HEK293T (cell line): ENCODE results near the gene B9D2.

Source experiments
- BHLHE40 ChIP-seq: fragments of 450-650 bp; IDR thresholded peaks from 2 replicates; pipeline ENCODE4 v1.6.1; 2016; ENCODE audit warnings: mild to moderate bottlenecking, moderate library complexity, borderline replicate concordance
- CTBP1 ChIP-seq: fragments of 450-650 bp; IDR thresholded peaks from 2 replicates; pipeline ENCODE4 v1.6.1; 2016; ENCODE audit warnings: borderline replicate concordance
- FOXK2 ChIP-seq: fragments of 450-650 bp; IDR thresholded peaks from 2 replicates; pipeline ENCODE4 v1.6.1; 2016; ENCODE audit warnings: mild to moderate bottlenecking
- FOXM1 ChIP-seq: fragments of 450-650 bp; IDR thresholded peaks from 2 replicates; pipeline ENCODE4 v1.6.1; 2017; ENCODE audit warnings: mild to moderate bottlenecking, borderline replicate concordance
- HDGF ChIP-seq: fragments of 450-650 bp; IDR thresholded peaks from 2 replicates; pipeline ENCODE4 v1.6.1; 2017; ENCODE audit warnings: antibody characterized with exemption, borderline replicate concordance
- LEF1 ChIP-seq: fragments of 450-650 bp; IDR thresholded peaks from 2 replicates; pipeline ENCODE4 v1.6.1; 2017; ENCODE audit warnings: mild to moderate bottlenecking, borderline replicate concordance
- NFRKB ChIP-seq: fragments of 450-650 bp; IDR thresholded peaks from 2 replicates; pipeline ENCODE4 v1.6.1; 2016; ENCODE audit warnings: mild to moderate bottlenecking, moderate library complexity
- SP1 ChIP-seq: fragments of 450-650 bp; IDR thresholded peaks from 2 replicates; pipeline ENCODE4 v1.6.1; 2017
- SUZ12 ChIP-seq: fragments of 450-650 bp; IDR thresholded peaks from 2 replicates; pipeline ENCODE4 v1.6.1; 2016; ENCODE audit warnings: mild to moderate bottlenecking
- TARDBP ChIP-seq: fragments of 450-650 bp; IDR thresholded peaks from 2 replicates; pipeline ENCODE4 v1.6.1; 2016
- ZNF384 ChIP-seq: fragments of 450-650 bp; IDR thresholded peaks from 2 replicates; pipeline ENCODE4 v1.6.1; 2016

DNA sequence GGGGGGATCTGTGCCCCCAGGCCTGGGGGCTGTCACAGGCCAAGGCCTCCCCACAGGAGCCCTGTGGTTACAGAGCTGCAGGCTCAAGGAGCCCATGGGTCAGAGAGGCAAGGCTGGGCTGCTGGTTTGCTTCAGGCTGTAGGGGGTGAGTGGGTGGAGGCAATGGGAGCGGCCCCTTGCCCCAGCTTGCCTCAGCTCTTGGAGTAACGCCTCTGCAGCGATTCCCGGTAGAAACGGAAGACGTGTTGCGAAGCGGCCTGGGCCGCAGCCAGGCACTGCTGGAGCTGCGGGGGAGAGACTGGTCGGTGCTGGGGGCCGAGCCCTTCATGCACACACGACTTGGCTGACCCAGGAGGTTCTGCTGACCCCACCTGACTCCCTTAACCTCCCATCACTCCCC, 22.5 kb upstream of the B9D2 start:
- no peak for TF ChIP-seq NFRKB
- no peak for TF ChIP-seq BHLHE40
- no peak for TF ChIP-seq CTBP1
- TF ChIP-seq SUZ12, result no peak
- no peak for TF ChIP-seq FOXM1
- TF ChIP-seq SP1, result no peak
- no peak for TF ChIP-seq HDGF
- no peak for TF ChIP-seq ZNF384
- no peak for TF ChIP-seq TARDBP
- no peak for TF ChIP-seq LEF1
- TF ChIP-seq FOXK2, result no peak
